Hippocampal formation (tissue), 2 donors: ENCODE data around the gene CCBE1.

Experiments used
- DNase-seq, 2 donors: peaks; one replicate each; lab custom pipeline; 2025; lab: John Stamatoyannopoulos, UW

Gene CCBE1

DNA sequence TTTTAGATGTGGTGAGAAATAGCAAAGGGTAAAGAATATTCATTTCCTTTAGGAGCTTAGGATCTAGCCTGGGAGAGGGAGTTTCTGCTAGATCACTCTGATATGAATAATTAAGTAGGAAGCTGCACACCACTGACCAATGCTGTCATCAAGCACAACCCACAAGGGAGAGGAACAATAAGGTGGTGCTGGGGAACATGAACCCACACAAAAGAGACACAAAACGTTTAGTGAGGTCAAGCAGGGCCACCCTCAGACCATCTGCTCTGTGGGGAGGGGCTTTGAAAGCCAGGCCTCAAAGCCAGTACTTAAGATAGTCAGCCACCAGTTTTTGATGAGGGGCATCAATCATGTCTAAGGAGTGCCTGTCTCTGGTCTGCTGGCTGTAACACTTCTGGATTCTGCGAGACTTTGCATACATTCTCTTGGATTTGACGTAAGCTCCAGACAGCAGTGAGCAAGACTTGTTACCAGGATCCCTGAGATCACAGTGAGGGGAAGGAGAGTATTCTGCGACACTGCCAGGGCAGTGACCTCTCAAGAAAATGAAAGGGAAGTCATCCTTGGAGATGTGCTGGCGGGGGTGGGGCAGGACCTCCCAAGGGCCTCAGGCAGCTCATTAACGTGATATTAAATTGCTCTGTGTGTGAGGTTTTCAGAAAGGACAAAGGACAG is 127.0 kb downstream of the CCBE1 start:
- no peak for DNase-seq

DNA sequence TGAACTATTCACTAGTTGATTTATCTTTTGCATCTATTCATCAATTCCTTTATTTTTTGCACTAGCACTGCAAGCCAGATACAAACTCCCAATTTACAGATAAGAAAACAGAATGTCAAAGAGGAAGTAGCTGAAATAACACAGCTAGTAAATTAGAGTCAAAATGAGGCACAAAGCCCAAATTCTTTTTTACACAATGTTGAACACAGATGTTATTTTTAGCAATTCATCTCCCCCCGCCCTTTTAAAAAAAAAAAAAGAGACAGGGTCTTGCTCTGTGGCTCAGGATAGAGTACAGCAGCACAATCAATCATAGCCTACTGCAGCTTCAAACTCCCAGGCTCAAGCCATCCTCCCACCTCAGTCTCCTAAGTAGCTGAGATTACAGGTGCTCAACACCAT is 127.8 kb downstream of the CCBE1 start:
- no peak for DNase-seq

DNA sequence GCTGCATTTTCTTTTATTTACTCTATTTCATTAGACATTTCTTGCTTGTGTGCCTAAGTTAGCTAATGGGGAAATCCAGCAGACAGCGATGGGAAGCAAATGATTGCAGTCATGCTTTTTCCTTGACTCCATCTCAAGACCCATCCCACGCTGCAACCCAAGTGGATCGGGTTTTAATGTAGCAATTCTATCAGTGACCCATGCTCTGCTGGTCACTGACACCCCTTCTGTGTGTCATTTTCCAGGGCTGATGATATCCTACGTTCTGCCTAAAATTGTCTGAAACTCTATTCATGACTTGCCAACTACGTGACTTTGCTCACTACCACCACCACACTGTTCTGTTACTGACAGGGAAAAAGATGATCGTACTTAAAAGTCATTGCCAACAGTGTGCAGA is 129.8 kb downstream of the CCBE1 start:
- DNase-seq: no peak

DNA sequence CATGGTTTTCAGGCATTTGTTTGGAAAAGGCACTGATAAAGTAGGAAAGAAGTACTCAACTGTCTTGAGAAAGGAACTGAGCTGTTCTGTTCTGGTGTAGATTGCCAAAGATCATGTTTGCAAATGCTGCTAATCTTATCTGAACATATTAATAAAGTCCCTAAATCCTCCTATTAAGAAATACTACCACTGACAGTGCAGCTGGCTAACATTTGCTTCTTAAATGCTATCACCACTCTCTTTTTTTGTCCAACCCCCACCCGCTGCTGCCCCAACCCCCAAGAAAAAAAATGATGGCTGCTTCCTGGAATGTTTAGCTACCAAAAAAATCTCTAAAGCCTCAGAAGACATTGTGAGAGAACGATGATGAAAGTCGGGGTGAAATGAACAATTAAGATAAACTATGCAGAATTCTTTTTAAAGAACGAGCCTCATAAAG is 130.7 kb downstream of the CCBE1 start:
- no peak for DNase-seq

DNA sequence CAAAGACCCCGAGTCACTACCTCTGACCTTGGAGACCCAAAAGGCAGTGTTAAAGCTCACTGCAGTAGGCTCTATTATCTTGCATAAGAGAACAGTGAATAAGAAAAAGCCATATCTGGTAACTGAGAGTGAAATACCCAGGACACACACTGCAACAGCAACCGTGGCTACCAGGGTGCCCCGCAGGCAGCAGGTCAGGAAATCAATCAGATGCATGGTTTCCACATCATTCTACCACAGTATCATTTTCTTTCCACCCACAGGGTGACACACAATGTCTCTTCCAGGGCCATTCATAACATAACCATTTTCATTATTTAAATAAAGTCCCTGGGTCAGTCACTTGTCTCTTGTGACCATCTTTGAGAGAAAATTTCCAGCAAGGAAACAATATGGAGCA is 131.3 kb downstream of the CCBE1 start:
- DNase-seq: no peak

DNA sequence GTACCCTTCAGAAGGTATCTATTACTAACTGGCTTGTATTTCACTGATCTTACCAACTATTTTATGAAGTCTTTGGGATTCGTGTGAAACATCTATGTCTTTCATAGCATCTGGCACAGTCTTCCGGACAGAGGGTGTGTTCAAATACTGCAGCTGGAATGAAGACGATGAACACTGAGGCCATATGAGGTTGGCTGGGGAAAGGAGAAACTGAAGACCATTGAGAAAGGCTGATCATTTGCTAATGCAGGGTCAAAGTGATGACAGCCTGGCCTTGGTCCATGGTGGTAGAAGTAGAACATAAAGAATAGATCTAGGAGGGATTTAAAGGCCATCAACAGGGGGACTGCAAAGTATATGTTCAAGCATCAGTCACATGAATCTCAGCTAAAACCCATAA is 132.7 kb downstream of the CCBE1 start:
- DNase-seq: no peak

DNA sequence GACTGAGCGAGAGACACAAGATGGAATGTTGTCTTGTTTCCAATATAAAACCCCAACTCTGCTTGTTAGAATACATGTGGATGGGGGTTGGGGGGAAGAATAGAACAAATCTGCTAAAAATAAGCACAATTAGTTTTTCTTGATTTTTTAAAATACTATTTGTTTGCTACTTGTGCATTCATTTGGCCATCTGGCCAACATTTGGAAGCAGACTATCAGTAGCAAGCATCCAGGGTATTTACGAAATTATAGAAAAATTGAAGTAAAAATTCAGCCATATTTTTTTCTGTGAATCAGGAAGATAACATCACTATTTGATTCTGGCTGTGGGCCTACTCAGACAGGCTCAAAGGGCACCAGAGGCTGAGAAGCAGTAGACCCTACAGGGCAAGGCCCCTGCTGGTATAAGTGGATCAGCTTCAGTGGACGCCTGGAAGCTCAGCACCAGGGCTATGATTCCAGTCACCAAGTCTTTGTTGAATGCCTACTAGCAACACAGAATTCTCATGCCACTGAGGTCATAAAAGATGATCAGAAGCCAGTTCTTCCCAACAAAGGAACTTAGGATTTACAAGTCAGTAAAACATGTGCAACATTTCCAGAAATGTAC is 133.9 kb downstream of the CCBE1 start:
- DNase-seq: no peak

DNA sequence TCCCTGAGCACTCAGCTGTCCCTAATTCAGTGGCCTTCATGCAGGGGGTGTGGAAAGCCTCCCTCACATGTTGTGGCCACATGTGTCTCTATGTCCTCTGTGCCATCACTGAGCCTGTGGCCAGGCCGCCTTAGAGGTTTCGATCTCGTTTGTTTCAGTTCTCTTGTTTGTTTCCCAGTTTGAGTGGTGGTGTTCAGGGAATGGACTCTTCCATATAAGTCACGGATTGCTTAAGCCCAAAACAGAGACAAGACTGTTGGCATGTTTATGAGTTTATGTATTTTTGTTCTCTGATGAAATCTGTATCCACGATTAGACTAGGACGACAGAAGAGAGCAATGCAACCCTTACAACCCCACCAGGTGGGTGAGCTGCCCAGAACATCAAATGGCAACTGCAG is 134.5 kb downstream of the CCBE1 start:
- DNase-seq: no peak

DNA sequence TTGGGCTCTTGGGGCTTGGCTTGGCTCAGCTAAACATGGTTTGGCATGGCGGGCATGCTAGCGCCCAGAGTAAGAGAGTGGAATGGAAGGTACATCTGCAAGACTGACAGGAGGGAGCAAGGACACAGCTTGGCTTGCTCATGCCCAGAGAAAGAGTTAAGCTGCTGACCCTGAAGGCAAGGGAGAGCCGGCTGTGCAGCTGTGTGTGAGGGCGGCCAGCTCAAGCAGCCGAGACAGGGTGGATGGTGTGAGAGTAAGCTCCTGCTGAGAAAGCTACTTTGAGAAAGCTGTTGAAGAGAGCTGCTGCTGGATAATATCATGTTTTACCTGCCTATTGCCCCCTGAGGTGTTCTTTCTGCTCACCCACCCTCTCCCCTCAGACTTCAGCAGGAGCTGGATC is 135.6 kb downstream of the CCBE1 start:
- DNase-seq: no peak

DNA sequence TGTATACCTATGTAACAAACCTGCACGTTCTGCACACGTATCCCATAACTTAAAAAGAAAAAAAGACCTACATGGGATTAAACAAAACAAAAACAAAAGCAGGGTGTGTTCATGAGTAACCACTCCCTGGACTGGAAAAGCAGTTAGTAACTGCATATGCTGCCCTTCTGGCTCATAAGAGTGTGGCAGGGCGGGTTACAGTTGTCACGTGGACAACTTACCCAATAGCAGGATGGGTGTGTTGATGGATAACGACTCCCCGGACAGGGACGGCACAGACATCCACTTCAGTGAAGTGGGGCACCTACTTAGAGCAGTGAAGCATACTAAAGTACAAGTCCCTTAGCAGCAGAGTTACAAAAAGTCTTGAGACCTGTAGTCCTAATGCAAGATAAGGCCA is 136.7 kb downstream of the CCBE1 start:
- no peak for DNase-seq

DNA sequence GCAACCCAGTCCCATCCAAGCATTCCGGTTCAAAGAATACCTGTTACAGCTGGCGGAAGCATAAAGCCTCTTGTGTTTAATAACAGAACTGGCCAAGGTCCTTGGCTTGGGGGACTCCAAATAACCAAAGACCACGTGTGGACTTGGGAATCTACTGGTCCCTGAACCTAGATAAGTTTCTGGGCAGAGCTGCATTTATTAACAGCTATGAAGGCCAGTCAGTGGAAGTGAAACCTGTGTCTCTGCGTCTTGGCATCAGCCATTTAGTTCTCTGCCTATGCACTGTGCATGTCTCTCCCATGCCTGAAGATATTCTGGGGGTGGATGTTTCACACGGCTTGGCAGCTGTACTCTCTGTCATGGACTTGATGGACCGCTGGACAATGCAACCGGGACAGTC is 137.7 kb downstream of the CCBE1 start:
- DNase-seq: no peak

DNA sequence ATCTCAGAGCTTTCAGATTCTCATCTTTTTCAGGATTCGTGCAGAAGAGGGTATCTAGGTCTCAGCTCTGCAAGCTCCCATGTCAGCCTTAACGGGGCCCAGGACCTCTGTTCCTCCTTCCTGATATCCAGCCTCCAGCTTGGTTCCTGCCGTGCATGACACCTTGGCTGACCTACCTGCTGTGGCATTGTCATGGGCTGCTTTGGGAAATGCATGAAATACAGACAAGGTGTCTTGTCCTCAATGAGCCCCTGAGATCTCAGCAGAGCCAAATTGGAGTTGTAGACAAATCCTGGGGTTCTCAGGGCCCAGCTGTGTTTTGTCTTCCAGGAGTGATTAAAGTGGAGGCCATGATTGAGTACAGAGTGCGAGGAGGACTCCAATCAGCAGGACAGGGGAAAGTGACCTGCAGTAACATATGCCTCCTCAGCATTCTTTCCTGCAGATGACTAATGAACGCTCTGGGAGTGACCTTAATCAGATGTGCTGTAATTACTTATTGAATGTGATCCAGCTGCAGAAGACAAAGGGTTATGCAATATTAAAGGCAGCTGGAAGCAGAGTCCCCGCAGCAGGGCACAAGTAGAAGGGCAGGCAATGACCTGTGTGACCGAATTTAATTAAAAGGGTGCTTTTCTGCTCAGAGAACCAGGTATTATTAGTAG is 141.1 kb downstream of the CCBE1 start:
- no peak for DNase-seq

DNA sequence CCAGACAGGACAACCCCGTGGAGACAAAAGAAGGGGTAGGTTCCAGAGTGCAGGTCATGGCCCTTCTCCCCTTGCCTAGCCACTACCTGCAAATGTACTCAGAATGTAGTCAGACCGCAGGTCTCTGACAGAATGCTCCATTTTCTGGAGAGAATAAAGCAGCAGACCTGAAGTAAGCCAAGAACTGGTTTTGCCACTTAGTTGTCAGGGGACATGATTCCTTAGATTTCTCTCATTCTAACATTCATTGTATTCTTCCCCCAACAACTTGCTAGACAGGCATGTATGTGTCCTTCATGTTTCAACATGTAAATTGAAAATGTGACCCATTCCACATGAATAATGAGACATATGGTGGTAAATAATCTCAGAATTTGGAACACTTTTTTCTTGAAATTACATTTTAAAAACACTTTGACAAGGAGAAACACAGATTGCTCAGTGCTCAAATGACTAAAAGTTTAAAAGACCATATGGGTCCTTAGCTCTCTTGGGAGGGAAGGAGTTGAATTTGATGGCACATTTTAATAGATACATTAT is 142.4 kb downstream of the CCBE1 start:
- no peak for DNase-seq

DNA sequence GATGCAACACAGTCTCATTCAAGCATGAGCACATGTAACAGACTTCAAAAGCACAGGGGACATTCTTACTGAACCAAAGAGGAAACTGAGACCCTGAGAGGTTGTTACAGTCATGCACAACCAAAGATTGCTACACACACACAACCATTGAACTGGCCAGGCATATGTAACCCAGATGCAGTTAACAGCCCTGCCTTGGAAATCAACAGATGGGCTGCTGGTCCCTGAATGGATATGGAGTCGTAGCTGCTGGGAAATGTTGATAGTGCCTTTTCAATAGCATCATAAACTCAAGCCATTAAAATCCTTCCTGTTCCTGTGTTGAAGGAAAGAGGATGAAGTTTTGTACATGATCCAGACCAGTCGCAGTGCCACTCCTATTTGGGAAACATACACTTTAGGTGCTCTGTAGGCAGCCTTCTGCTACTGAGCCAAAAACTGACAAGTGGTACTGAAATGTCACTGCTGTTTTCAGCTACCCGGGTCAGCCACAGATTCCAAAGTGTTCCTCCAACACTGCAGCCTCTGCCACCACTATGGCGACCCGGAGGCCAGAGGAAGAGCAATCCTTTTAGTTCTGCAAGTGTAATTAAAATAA is 143.9 kb downstream of the CCBE1 start:
- no peak for DNase-seq

DNA sequence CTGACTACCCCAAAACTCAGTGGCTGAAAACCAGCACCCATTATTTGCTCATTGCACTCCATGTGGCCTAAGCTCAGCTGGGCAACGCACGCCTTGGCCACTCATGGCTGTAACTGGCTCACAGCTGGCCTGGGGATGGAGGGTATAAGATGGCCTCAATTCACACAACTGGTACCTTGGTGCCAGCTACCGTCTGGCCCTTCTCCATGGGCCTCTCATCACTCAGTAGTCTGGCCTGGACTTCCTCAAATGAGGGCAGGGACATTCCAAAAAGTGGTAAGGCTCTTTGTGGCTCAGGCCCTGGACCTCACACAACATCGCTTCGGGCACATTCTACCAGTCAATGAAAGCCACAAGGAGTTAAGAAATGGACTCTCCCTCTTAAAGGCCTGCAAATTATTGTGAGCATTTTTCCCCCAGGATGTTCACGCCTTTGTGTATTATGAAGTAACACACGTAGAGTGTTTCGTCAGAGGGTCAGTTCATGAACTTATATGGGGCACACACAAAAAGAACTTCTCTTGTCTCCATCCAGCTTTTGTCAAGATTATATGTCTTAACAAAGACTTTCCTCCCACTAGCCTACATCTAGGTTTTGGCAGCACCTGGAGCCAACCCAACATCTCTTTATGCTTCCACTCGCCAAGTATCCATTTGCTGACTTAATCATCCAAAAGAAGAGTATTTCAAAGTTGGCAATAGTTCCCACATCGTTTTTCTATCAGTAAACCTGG is 145.2 kb downstream of the CCBE1 start:
- no peak for DNase-seq

DNA sequence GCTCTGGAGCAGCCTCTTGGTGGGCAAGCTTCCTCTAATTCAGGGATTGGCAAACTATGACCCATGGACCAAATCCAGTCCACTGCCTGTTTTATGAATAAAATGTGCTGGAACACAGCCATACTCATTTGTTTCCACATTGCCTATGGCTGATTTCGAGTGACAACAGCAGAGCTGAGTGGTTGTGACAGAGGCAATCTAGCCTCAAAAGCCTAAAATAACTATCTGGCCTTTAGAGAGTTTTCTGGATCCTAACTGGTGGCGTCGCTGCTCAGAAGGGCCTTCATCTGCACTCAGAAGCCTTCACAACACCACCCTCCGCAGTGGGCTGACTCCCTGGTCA is 147.1 kb downstream of the CCBE1 start:
- DNase-seq: no peak

DNA sequence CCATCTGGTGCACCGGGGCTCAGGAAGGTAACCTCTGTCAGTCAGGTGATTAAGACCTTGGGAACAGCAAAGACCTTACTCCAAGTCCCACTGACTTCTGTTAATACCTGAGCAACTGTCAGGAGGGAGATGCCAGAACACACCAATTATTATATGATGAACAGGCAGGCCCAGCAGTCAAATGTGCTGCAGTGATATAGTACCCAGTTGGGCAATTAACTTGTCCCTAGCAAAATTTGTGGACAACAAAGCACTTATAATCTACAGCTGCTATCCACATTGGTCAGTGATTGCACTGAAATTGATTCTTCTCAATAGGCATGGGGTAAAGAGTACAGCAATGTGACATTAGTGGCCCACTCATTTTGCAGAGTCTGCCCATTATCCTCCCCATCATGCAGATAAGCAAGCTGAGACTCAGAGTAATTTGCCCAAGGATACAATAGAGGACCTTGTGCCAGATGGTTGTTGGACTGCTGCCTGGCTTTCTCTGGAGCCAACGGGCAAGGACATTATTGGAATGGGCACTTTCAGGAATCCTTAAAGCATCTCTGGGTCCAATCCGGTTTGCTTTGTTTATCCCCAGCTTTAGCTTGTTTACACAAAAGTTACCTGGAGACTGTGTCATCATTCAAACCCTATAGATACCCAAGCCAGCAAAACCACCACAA is 147.6 kb downstream of the CCBE1 start:
- no peak for DNase-seq

DNA sequence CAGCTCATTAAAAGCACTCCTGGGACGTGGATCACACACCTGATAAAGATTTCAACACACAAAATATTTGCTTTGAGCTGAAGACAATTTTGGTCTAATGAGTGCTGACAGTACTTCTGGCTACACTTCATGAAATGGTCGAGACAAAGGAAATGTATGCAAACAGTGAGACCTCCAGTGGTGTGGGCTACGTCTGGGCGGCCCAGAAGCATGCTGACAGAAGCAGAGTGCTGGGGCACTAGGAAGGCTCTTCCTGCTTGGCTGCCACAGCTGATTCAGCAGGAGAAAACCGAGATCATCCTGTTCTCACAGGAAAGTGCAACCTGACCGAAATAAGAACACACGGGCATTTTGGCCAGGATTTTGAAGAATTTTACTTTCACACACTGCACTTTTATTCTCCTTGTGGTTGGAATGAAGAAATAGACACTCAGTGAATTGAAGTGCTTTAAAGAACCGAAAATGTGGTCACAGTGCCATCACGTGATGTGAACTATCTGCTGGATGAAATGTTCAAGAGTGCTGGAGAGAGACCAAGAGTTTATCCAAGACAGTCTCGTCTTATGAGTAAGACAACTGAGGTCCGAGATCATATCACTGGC is 149.5 kb downstream of the CCBE1 start:
- no peak for DNase-seq

DNA sequence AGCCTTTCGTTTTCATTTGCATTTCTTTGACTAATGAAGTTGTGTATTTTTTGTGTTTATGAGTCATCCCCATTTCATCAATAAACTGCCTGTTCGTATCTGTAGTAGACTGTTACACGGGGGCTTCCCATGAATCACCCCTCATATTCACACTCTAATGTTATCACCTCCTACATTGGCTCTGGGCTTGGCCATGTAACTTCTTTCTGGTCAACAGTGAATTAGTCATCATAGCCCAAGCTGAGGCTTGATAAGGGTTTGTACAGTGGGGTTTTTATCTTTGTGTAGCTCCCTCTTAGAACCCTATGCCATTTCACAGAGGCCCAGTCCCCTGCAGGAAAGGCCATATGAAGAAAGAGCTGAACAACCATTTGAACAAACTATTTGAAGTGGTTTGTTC is 151.0 kb downstream of the CCBE1 start:
- no peak for DNase-seq

DNA sequence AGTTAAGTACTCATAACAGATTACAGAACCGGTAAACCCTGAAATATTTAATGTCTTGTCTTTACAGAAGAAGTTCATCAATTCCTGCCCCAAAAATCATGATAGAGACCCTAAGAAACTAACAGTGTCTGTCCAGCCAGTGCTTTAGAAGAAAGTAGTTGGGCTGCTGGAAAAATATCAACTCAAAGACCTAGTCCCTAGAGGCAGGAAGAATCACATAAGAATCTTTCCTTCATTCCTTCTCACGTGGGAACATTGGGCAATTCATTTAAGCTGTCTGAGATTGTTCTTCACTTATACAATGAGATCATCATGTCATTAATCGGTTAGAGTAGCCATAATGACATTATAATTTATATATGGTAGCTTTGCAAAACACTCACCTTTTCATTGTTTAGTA is 156.4 kb downstream of the CCBE1 start:
- DNase-seq: no peak

DNA sequence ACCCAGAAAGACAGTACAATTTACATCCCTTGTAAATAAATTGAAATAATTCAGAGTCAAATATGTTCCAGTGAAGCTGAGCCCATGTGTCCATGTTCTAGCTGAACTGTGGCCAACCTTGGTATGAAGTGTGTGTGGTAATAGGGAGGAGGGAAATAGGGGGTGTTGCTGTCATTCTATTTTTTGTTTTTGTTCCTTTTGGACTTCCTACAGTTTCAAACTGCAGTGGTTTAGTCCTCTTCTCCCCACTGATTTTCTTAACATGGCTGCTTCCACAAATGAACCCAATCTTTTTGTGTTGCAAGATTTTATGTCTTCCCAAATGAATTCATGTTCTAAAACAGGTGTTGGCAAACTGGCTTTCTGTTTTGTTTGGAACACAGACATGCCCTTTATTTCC is 156.9 kb downstream of the CCBE1 start:
- no peak for DNase-seq
